Measurements from ENCODE around the gene ACSS1. TPM values are rescaled to one million over a fixed set of nuclear protein-coding genes. Genes with fewer than 3 reads are reported as not detected.

ACSS1 gene
- polyA plus RNA-seq, 3 donors = 28.8 to 31.8 (median 31.8) TPM

GRCh38 chr20:24960861-24961260, 97.1 kb downstream of the ACSS1 start:
- no peak for DNase-seq

DNA sequence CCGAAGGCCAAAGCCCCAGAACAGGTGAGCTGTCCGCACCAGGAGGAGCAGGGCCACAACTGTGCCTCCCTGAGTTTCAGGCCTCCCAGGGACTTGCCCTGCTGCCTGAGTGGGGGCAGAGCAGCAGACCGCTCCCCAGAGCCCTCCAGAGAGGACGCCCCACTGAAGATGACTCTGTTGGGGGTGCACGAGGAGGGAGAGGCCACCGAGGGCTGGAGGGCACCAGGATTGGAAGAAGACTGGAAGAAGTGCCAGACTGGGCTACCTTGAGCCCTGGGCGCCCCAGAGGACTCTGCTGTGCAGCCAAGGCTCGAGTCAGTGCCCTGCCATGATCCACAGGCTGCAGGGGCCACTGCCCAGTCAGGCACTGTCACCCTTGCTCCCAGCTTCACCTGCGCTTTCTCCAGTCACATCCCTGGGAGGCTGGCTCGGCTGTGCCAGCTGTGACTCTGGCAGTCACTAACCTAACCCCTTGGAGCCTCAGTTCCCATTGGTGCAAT, 97.6 kb downstream of the ACSS1 start:
- no peak for DNase-seq

- DNase-seq = no peak
Observed at GRCh38 chr20:24959591-24960301, 98.2 kb downstream of the ACSS1 start.

DNA sequence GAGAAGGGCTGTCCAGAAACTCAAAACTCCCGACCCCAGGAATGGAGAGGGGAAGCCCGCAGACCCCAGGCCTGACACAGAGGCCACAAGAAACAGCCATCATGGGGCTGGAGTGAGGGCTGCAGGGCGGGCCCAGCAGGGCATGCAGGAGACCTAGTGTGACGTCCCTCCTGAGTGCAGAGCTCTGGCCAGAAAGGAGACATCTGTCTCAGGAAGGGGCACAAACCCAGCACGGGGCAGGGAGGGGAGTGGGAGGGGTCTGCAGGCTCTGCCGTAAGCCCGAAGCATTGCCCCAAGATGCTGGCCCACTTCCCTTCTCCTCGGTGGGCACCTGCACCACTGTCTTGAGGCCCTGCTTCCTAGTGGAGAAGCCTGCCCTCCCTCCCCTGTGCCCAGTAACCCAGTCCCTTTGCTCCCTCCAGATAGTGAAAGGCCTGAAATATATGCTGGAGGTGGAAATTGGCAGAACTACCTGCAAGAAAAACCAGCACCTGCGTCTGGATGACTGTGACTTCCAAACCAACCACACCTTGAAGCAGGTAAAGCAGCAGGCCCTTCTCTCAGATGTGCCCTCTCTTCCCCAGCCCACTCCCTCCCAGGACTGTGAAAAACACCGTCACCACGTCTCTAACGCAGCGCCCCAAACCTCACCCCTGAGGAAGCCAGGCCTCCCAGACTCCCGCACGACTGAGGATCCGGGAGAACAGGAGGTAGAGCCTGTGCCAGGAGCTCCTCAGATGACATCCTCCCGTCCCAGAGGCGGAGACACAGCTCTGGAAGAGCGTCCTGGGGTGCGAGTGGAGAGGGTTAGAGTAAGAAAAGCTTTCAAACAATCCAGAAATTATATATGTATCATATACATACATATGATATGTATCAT, 99.2 kb downstream of the ACSS1 start:
- no peak for DNase-seq

DNA sequence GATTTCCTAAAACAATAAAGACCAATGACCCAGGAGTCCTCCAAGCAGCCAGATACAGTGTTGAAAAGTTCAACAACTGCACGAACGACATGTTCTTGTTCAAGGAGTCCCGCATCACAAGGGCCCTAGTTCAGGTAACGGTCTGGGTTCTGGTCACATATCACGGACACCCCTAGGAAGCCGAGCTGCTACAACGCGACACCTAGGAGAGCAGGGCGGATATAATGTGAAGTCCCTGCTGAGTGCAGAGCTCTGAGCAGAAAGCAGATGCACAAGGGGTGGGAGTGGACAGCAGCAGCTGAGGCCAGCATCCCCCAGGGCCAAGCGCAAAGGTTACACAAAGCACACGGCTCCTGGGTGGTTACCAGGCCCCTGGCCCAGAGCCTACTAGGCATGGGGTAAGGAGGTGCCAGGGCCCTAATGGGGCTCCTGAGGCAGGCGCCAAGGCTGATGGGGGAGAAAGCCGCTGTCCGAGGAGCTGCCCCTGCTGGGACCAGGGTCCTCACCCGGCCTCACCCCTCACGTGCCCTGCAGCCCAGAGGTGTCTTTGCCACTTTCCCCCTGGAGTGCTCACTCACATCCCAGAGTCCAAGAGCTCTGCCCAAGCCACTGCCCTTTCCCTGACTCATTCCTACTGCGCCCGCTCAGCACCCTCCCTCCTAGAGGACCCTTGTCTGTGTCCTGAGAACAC, 100.5 kb downstream of the ACSS1 start:
- no peak for DNase-seq

Other genes starting within 250 kb of the ACSS1 start
- gene CST7, start 108.9 kb downstream of the ACSS1 start, polyA plus RNA-seq (ENCODE audit: insufficient read length in 3 of 3) = under 1 TPM; 0.24 to 0.46 (median 0.38) TPM
- gene APMAP, start 65.4 kb downstream of the ACSS1 start, polyA plus RNA-seq (ENCODE audit: insufficient read length in 3 of 3) = 100 to 1,000 TPM in 1 of 3 donors, 10 to 100 TPM in 2; 92.8 to 100 (median 93.9) TPM
- under 1 TPM in 1 of 3 donors, not detected in 2; 0.04 TPM for gene VSX1, start 24.0 kb upstream of the ACSS1 start, polyA plus RNA-seq (ENCODE audit: insufficient read length in 3 of 3)
- gene ENTPD6, start 137.6 kb upstream of the ACSS1 start, polyA plus RNA-seq (ENCODE audit: insufficient read length in 3 of 3) = 10 to 100 TPM; 45.4 to 55.6 (median 51.1) TPM
- gene PYGB, start 189.9 kb upstream of the ACSS1 start, polyA plus RNA-seq (ENCODE audit: insufficient read length in 3 of 3) = 10 to 100 TPM; 48.4 to 59.9 (median 51.8) TPM